GM21576 (cell line): ENCODE data around the gene SLCO1A2.

ENCODE experiments used
- ATAC-seq: cut with Tn5 transposase; IDR thresholded peaks from one replicate; pipeline ENCODE4 v1.9.1; 2021; ENCODE audit warnings: mild to moderate bottlenecking, moderate library complexity; ENCODE audit not compliant: unreplicated experiment

SLCO1A2 gene

GRCh38 chr12:21330682-21331253, 3.9 kb downstream of the SLCO1A2 start:
- ATAC-seq: no peak

GRCh38 chr12:21328578-21328977, 6.1 kb downstream of the SLCO1A2 start:
- ATAC-seq: no peak

GRCh38 chr12:21324551-21324950, 10.2 kb downstream of the SLCO1A2 start:
- ATAC-seq: no peak

- no peak for ATAC-seq
Observed at GRCh38 chr12:21323736-21324135, 11.0 kb downstream of the SLCO1A2 start.

- no peak for ATAC-seq
Observed at GRCh38 chr12:21308785-21309184, 25.9 kb downstream of the SLCO1A2 start.

- ATAC-seq: no peak
Observed at GRCh38 chr12:21305661-21306060, 29.1 kb downstream of the SLCO1A2 start.

GRCh38 chr12:21300632-21301031, 34.1 kb downstream of the SLCO1A2 start:
- no peak for ATAC-seq

- peak; percentile 74 for ATAC-seq
Observed at GRCh38 chr12:21296751-21297406, 37.8 kb downstream of the SLCO1A2 start.

- ATAC-seq: no peak
Observed at GRCh38 chr12:21296348-21296747, 38.4 kb downstream of the SLCO1A2 start.

GRCh38 chr12:21294176-21294575, 40.5 kb downstream of the SLCO1A2 start:
- ATAC-seq: no peak

GRCh38 chr12:21292111-21292510, 42.6 kb downstream of the SLCO1A2 start:
- ATAC-seq: no peak

- ATAC-seq: no peak
Observed at GRCh38 chr12:21289698-21290097, 45.0 kb downstream of the SLCO1A2 start.

- ATAC-seq: no peak
Observed at GRCh38 chr12:21276826-21277225, 57.9 kb downstream of the SLCO1A2 start.

GRCh38 chr12:21265932-21266331, 68.8 kb downstream of the SLCO1A2 start:
- no peak for ATAC-seq

- ATAC-seq: no peak
Observed at GRCh38 chr12:21264232-21264631, 70.5 kb downstream of the SLCO1A2 start.

- ATAC-seq: no peak
Observed at GRCh38 chr12:21257172-21257571, 77.5 kb downstream of the SLCO1A2 start.

GRCh38 chr12:21252070-21252469, 82.6 kb downstream of the SLCO1A2 start:
- ATAC-seq: no peak

GRCh38 chr12:21248679-21249078, 86.0 kb downstream of the SLCO1A2 start:
- ATAC-seq: peak; percentile 51

- no peak for ATAC-seq
Observed at GRCh38 chr12:21239866-21240265, 94.9 kb downstream of the SLCO1A2 start.

- ATAC-seq: no peak
Observed at GRCh38 chr12:21234395-21234794, 100.3 kb downstream of the SLCO1A2 start.

- ATAC-seq: no peak
Observed at GRCh38 chr12:21223930-21224329, 110.8 kb downstream of the SLCO1A2 start.

GRCh38 chr12:21221778-21222177, 112.9 kb downstream of the SLCO1A2 start:
- no peak for ATAC-seq

GRCh38 chr12:21221072-21221471, 113.6 kb downstream of the SLCO1A2 start:
- ATAC-seq: no peak
